Neural crest cell (in vitro differentiated cells): Measurements from ENCODE around the gene ATG2A. TPM values are rescaled to one million over a fixed set of nuclear protein-coding genes. Genes with fewer than 3 reads are reported as not detected.
A peak's percentile ranks its signal among the peaks of the same experiment; 100 is the strongest.

ENCODE experiments used
- DNase-seq: peaks from one replicate; pipeline ENCODE4 v3.0.0; 2021; ENCODE audit warnings: low read depth, mixed read lengths, low spot score
- H3K27ac Mint-ChIP-seq: one replicate; pipeline ENCODE4 v1.8.0; 2021; ENCODE audit warnings: mild to moderate bottlenecking, mixed read lengths; ENCODE audit not compliant: unreplicated experiment
- H3K27me3 Mint-ChIP-seq: 2 replicates; pipeline ENCODE4 v1.8.0; 2021; ENCODE audit warnings: low read depth, mild to moderate bottlenecking, mixed read lengths
- H3K36me3 Mint-ChIP-seq: 2 replicates; pipeline ENCODE4 v1.8.0; 2021; ENCODE audit warnings: low read depth, mild to moderate bottlenecking, mixed read lengths
- H3K4me1 Mint-ChIP-seq: 2 replicates; pipeline ENCODE4 v1.8.0; 2021; ENCODE audit warnings: mixed read lengths
- H3K4me3 Mint-ChIP-seq: one replicate; pipeline ENCODE4 v1.8.0; 2021; ENCODE audit warnings: mild to moderate bottlenecking, mixed read lengths
- H3K9me3 Mint-ChIP-seq: 2 replicates; pipeline ENCODE4 v1.8.0; 2021; ENCODE audit warnings: mixed read lengths
- CTCF ChIP-seq: fragments of 200-600 bp; sonication (generic); conservative IDR thresholded peaks from 2 replicates; pipeline ENCODE4 v1.5.0; 2021; ENCODE audit warnings: antibody characterized with exemption, mild to moderate bottlenecking
- total RNA-seq: library from RNA; stranded (reverse); gene quantifications from 2 replicates; pipeline ENCODE4 v1.2.1, GENCODE V29; 2021

The ATG2A gene
- total RNA-seq, 1 donor from 2014 or later, result 24.8 TPM

- Mint-ChIP-seq H3K27ac (no peak overlapping the region), H3K36me3 (no peaks in the 10 kb centered on the region), H3K9me3 (no peaks in the 10 kb centered on the region), H3K4me1 (peaks cover 37% of the 10 kb centered on the region), H3K27me3 (no peaks in the 10 kb centered on the region), H3K4me3 (no peak overlapping the region)
- no peak for TF ChIP-seq CTCF
- DNase-seq, result no peak
Observed at GRCh38 chr11:64883575-64883974, 33.4 kb downstream of the ATG2A start.

GRCh38 chr11:64882243-64882642, 34.8 kb downstream of the ATG2A start:
- Mint-ChIP-seq H3K36me3 (no peaks in the 10 kb centered on the region), H3K4me3 (no peak overlapping the region), H3K27me3 (no peaks in the 10 kb centered on the region), H3K27ac (no peak overlapping the region), H3K9me3 (no peaks in the 10 kb centered on the region), H3K4me1 (peaks cover 32% of the 10 kb centered on the region)
- DNase-seq, result no peak
- TF ChIP-seq CTCF, result no peak

- Mint-ChIP-seq H3K36me3 (no peaks in the 10 kb centered on the region), H3K27ac (no peak overlapping the region), H3K4me1 (peaks cover 39% of the 10 kb centered on the region), H3K4me3 (peak overlapping the region; percentile 70), H3K27me3 (no peaks in the 10 kb centered on the region), H3K9me3 (no peaks in the 10 kb centered on the region)
- no peak for TF ChIP-seq CTCF
- no peak for DNase-seq
Observed at GRCh38 chr11:64881476-64881875, 35.5 kb downstream of the ATG2A start.

DNA sequence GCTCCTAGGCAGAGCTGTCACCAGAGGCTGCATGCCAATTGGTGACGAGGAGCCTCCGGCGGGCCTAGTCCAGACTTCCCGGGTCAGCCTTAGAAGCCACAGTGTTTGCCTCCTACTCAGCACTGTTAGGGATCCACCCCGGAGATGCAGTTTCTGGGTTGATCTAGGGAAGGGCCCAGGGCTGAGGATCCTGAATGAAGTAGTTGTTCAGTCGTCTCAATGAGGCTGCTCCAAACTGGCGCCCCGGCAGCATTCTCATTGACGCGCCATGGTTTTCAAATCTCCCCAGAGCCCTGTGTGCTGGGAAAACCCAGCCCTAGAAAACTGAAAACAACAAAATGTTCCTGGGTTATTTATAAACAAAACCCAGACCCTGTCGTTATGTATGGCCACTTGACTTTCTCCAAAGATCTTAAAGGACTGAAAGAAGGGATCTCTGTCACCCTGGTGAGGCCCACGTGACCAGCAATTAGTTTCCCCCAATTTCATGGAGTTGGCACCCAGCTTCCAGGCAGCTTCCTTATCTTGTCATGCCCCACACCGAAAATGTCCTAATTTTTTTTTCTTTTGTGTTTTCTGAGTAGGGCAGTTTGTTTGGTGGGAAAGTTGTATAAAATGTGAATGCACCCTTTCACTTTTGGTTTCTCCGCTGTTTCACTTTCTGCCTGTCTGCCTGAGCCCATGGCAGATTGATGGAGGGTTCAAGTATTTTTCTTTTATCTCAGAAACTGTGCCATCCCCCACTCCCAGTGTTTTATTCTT, 36.6 kb downstream of the ATG2A start:
- H3K27me3 Mint-ChIP-seq, result no peaks in the 10 kb centered on the region
- DNase-seq, result no peak

DNA sequence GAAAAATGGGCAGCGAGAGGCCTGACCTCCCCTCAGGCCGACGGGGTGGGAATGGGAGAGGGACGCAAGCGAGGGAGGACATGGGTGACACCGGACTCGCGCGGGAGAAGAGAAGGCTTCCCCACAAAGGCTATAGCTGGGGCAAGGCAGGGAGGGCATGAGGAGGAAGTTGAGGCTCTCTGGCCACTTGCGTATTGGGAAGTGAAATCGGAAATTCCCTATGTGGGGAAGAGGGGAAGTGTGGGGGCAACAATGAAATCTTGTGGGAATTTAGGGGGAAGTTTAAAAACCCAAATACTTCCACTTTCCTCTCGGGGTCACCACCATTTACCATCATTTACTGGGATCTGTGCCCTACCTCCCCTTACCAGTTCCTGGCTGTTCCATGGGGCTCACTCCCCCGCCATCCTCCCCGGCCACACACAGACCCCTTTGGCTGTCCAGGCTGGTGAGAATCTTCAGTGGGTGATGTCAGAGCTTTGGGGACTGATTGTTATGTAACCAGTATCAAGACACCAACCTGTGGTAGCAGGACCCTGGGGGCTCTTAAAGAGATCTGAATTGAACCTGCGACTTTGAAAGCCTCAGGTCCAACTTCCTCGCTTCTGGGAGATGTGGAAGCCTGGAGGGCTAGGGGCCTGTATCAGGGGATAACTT, 37.6 kb downstream of the ATG2A start:
- Mint-ChIP-seq H3K36me3 (no peaks in the 10 kb centered on the region), H3K27ac (peak overlapping the region; percentile 99), H3K27me3 (no peaks in the 10 kb centered on the region), H3K4me3 (peak overlapping the region; percentile 98), H3K9me3 (no peaks in the 10 kb centered on the region), H3K4me1 (peaks cover 55% of the 10 kb centered on the region)
- TF ChIP-seq CTCF, result no peak
- no peak for DNase-seq

More for the DNA sequence above, 36.6 kb downstream of the ATG2A start:
- Mint-ChIP-seq H3K9me3 (no peaks in the 10 kb centered on the region), H3K27ac (peak overlapping the region; percentile 5), H3K4me1 (peaks cover 44% of the 10 kb centered on the region), H3K4me3 (peak overlapping the region; percentile 98), H3K36me3 (no peaks in the 10 kb centered on the region)
- no peak for TF ChIP-seq CTCF
